ENCODE results near the gene SUDS3. TPM values are rescaled to one million over a fixed set of nuclear protein-coding genes. Genes with fewer than 3 reads are reported as not detected.

Gene SUDS3
- total and polyA plus RNA-seq, 10 of the 15 experiments (the other 5 are each of a cell fraction or from before 2014, with no cell fraction given) = 5.2 to 42.8 (median 21.7) TPM

DNA sequence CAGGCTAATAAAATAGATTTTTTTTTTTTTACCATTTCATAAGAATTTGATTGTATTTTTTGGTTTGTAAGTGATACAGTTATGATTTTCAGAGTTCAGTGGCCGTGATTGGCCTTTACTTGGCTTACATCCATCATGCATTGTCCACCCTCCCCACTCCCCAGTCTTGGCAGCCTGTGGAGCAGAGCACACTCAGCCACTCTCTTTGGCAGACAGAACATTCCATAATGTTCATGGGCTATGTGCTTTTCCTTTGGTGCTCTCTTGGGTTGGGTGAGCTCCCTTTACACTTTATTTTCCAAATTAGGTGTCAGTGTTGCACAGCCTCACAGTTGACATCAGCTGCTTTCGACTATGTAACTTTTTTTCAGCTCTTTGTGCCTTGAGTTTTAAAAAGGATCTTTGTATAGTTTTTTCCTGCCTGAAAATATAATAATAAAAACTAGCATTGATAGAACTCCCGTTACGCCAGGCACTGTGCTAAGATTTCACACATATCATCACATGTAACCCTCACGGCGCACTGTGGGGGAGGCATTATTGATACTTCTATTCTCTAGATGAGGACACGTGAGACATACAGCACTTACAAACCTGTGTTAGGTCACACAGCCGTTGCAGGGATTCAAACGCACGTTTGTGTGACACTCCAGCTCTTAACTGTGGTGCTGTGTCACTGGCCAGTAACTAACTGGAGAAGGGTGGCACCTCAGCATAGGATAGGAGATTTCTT, 21.5 kb downstream of the SUDS3 start:
- ChIA-PET RAD21 (ENCODE audit: unreplicated experiment) (no interaction called here), POLR2A (no interaction called here), CTCF (no interaction called here), SMC1A (ENCODE audit: uncharacterized antibody, unreplicated experiment) (interaction anchor here (1.2 kb wide), 1 partner anchor 20 kb away, joined by 3 read pairs; no protein-coding TSS in a partner anchor)
- DNase-seq (ENCODE audit: low read depth, low spot score) (no peak), FAIRE-seq (no peak), ATAC-seq (no peak)
- Histone ChIP-seq H3K9me3 (replicated peaks; ENCODE audit: control insufficient read depth, insufficient read depth, low read length) (no peaks in the 10 kb centered on the region), H3K27me3 (replicated peaks in 1 of 2; ENCODE audit: control insufficient read depth in 2 of 2, insufficient read depth in 2 of 2, low read length in 1 of 2) (no peaks in the 10 kb centered on the region), H3K36me3 (ENCODE audit: control insufficient read depth in 2 of 2, insufficient read depth in 2 of 2, low read length in 1 of 2) (peaks cover 0 to 23% of the 10 kb centered on the region in 2 experiments), H3K4me1 (ENCODE audit: control insufficient read depth, insufficient read depth, low read length) (no peaks in the 10 kb centered on the region), H3K4me2 (ENCODE audit: control insufficient read depth, insufficient read depth) (no peak overlapping the region), H3K4me3 (no peak overlapping the region), H3K79me2 (ENCODE audit: control insufficient read depth, insufficient read depth, low read length) (no peaks in the 10 kb centered on the region), H3K27ac (ENCODE audit: control insufficient read depth, insufficient read depth) (no peak overlapping the region), H2AFZ (ENCODE audit: control insufficient read depth, low read depth, low read length) (no peak overlapping the region), H3K9ac (ENCODE audit: control insufficient read depth, insufficient read depth, low read length) (no peak overlapping the region), H4K20me1 (ENCODE audit: control insufficient read depth, insufficient read depth) (no peaks in the 10 kb centered on the region)
- no peak for TF ChIP-seq RUNX3 (IDR thresholded peaks at IDR 0.05; ENCODE audit: low read length)
- TF ChIP-seq RAD21 (IDR thresholded peaks at IDR 0.05; ENCODE audit: insufficient read depth, low read depth, low read length) = no peak
- TF ChIP-seq FOXK2 (IDR thresholded peaks at IDR 0.05) = no peak
- TF ChIP-seq TCF7 (IDR thresholded peaks at IDR 0.05; ENCODE audit: borderline replicate concordance) = no peak
- TF ChIP-seq WRNIP1 (IDR thresholded peaks at IDR 0.05; ENCODE audit: borderline replicate concordance, low read depth, low read length) = no peak
- TF ChIP-seq JUNB (IDR thresholded peaks at IDR 0.05) = no peak
- TF ChIP-seq ASH2L (IDR thresholded peaks at IDR 0.05; ENCODE audit: borderline replicate concordance, low read depth) = no peak
- TF ChIP-seq GABPA (IDR thresholded peaks at IDR 0.05; ENCODE audit: low read depth) = no peak
- TF ChIP-seq BMI1 (IDR thresholded peaks at IDR 0.05; ENCODE audit: borderline replicate concordance) = no peak
- no peak for TF ChIP-seq NR2C1 (IDR thresholded peaks at IDR 0.05)
- TF ChIP-seq SREBF1 (IDR thresholded peaks at IDR 0.05; ENCODE audit: low read length) = no peak
- TF ChIP-seq, protein P1, sequence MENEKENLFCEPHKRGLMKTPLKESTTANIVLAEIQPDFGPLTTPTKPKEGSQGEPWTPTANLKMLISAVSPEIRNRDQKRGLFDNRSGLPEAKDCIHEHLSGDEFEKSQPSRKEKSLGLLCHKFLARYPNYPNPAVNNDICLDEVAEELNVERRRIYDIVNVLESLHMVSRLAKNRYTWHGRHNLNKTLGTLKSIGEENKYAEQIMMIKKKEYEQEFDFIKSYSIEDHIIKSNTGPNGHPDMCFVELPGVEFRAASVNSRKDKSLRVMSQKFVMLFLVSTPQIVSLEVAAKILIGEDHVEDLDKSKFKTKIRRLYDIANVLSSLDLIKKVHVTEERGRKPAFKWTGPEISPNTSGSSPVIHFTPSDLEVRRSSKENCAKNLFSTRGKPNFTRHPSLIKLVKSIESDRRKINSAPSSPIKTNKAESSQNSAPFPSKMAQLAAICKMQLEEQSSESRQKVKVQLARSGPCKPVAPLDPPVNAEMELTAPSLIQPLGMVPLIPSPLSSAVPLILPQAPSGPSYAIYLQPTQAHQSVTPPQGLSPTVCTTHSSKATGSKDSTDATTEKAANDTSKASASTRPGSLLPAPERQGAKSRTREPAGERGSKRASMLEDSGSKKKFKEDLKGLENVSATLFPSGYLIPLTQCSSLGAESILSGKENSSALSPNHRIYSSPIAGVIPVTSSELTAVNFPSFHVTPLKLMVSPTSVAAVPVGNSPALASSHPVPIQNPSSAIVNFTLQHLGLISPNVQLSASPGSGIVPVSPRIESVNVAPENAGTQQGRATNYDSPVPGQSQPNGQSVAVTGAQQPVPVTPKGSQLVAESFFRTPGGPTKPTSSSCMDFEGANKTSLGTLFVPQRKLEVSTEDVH (IDR thresholded peaks at IDR 0.05; ENCODE audit: low read depth, partially characterized antibody) = no peak
- TF ChIP-seq EP300 (IDR thresholded peaks at IDR 0.05; ENCODE audit: borderline replicate concordance in 1 of 2, control insufficient read depth in 1 of 2, low read depth in 2 of 2, low read length in 2 of 2) = no peak
- TF ChIP-seq PML (IDR thresholded peaks at IDR 0.05; ENCODE audit: low read length) = no peak
- no peak for TF ChIP-seq NR2F1 (conservative IDR thresholded peaks at IDR 0.05)
- intact Hi-C loops (cut with micrococcal nuclease; ENCODE audit: unreplicated experiment) (no loop called here), in situ Hi-C loops (cut with MboI) (loop anchor here (25.0 kb wide), 1 partner anchor 1211 kb away; the partner anchor contains the start of gene FBXO21)
- WGBS (ENCODE audit: insufficient coverage, insufficient replicate concordance, low lambda C conversion rate, missing lambda C conversion rate) = 90% methylated on average over 10 of the region's 10 CpGs
- BruUV-seq (replicated peaks) = no TSS peak
